Astrocyte of the cerebellum (primary cell): Measurements from ENCODE around the gene PHAX.
"Not testable (repeated sequence)": the region's sequence is repeated elsewhere in the genome, so short reads cannot be mapped to it uniquely, and the experiment has no call there.

Experiments used
- DNase-seq: peaks from one replicate; pipeline ENCODE4 v3.0.0-alpha.2; 2011; ENCODE audit warnings: low read depth
- H3K4me3 ChIP-seq: 2 replicates; pipeline ENCODE4 v1.5.1; 2011; ENCODE audit warnings: mild to moderate bottlenecking, low read depth, low read length, moderate library complexity
- CTCF ChIP-seq: IDR thresholded peaks from 2 replicates; pipeline ENCODE4 v1.5.1; 2012; ENCODE audit warnings: low read length, low read depth, moderate library complexity, mild to moderate bottlenecking; ENCODE audit errors: missing control alignments
- in situ Hi-C: cut with HindIII; loops from 2 replicates; pipeline ENCODE4 v1.10.0; 2017; ENCODE audit warnings: low sequenced_read_pairs

Gene PHAX

GRCh38 chr5:126651013-126651577, 50.3 kb downstream of the PHAX start:
- TF ChIP-seq CTCF, result no peak

DNA sequence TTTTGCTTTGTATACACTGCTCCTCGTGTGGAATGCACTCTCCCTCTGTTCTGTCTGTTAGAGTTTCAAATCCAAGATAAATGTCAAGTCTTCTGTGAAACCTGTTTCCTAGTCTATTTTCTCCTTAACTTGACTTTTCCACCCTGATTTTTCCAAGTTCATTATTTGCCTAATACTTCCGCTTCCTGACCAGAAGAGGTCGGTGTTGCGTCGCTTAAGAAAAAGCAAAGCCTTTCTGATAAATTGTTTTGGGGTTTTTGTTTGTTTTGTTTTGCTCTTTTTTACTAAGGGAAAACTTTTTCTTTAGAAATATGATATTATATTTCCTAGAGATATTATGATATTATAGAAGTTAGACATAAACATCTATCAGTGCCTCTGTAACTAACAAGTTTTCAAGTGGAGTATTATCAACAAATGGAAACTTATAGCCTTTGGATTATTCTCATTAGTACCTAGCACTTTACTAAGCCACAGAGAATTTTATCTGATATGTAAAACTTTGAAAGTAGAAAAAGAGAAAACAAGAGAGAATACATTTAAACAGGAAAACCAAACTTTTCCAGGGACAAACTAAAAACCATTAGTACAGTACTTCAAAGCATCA, 55.8 kb downstream of the PHAX start:
- DNase-seq, result peak; percentile 28
- no peak overlapping the region for H3K4me3 ChIP-seq
- TF ChIP-seq CTCF, result peak; percentile 89
- in situ Hi-C loops, result loop anchor here (25.0 kb wide), 1 partner anchor 131 kb away; the partner anchor contains the start of gene LMNB1

More at GRCh38 chr5:126651013-126651577, 50.3 kb downstream of the PHAX start:
- DNase-seq, result no peak
- no peak overlapping the region for H3K4me3 ChIP-seq
- in situ Hi-C loops, result loop anchor here (25.0 kb wide), 1 partner anchor 136 kb away; the partner anchor contains the start of gene LMNB1

DNA sequence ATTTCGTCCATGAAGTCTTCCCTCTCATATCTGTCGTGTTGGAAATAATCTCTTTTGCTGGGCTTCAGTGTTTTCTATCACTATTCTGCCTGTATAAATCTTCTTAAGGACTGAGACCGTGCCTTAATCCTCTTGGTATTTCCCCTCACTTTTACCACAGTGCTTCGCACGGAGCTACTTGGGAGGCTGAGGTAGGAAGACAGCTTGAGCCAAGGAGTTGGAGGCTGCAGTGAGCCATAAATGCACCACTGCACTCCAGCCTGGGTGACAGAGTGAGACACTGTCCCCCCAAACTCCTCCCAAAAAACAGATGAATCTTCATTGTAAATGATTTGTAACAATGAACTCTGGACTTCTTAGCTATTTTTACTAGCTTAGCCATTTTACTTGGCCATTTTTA, 57.8 kb downstream of the PHAX start:
- DNase-seq, result no peak
- TF ChIP-seq CTCF, result no peak
- in situ Hi-C loops, result loop anchor here (25.0 kb wide), 1 partner anchor 129 kb away; the partner anchor contains the start of gene LMNB1
- H3K4me3 ChIP-seq, result no peak overlapping the region

GRCh38 chr5:126659805-126660482, 59.2 kb downstream of the PHAX start:
- H3K4me3 ChIP-seq, result no peak overlapping the region
- in situ Hi-C loops, result loop anchor here (25.0 kb wide), 1 partner anchor 127 kb away; the partner anchor contains the start of gene LMNB1
- no peak for DNase-seq
- no peak for TF ChIP-seq CTCF

- no peak for DNase-seq
- in situ Hi-C loops, result loop anchor here (25.0 kb wide), 1 partner anchor 123 kb away; the partner anchor contains the start of gene LMNB1
- no peak for TF ChIP-seq CTCF
- no peak overlapping the region for H3K4me3 ChIP-seq
These were observed 63.8 kb downstream of the PHAX start for GRCh38 chr5:126664586-126664985.

GRCh38 chr5:126670109-126670508, 69.4 kb downstream of the PHAX start:
- in situ Hi-C loops, result loop anchor here (25.0 kb wide), 1 partner anchor 117 kb away; the partner anchor contains the start of gene LMNB1
- DNase-seq, result not testable (repeated sequence)

DNA sequence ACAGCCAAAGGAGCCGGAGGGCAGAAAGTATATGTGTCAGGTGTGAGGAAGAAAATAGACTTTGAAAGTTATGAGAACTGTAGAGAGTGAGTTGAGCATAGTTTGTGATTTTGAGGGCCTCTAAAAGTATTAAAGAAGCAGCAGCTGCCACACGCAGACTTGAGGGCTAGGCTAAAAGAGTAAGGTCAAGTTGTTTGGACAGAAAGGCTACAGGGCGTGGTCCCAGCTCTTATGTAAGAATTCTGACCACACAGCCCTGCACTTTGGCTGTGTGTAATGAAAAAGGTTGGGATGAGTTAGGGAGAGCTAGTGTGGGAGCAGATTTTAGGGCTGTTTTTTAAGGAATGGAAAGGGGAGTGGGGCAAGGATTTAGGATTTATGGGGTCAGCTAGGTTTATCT, 70.9 kb downstream of the PHAX start:
- not testable (repeated sequence) for DNase-seq, H3K4me3 ChIP-seq
- in situ Hi-C loops, result loop anchor here (25.0 kb wide), 1 partner anchor 116 kb away; the partner anchor contains the start of gene LMNB1

More at GRCh38 chr5:126670109-126670508, 69.4 kb downstream of the PHAX start:
- H3K4me3 ChIP-seq, result not testable (repeated sequence)
